Natural killer cell (primary cell): ENCODE results near the gene JPT2. TPM values are rescaled to one million over a fixed set of nuclear protein-coding genes. Genes with fewer than 3 reads are reported as not detected.

Source experiments
- ATAC-seq, 3 donors: fragments of 150-1000 bp in 2 of 3; fragments of 200-7000 bp in 1 of 3; cut with Tn5 transposase; 1 replicate in 1 of 3; 2 replicates in 2 of 3; pipeline ENCODE4 v1.10.0; 2021; ENCODE audit warnings: mild to moderate bottlenecking in 2 of 3, moderate library complexity in 2 of 3
- DNase-seq, 2 donors: peaks; one replicate each; pipeline versions ENCODE4 v3.0.0 to v3.0.0-alpha.2; 2013 to 2021; ENCODE audit warnings: mixed read lengths in 1 of 2
- H3K27ac ChIP-seq: one replicate; pipeline ENCODE4 v1.5.1; 2013; ENCODE audit warnings: mild to moderate bottlenecking, low read length
- H3K27me3 ChIP-seq: one replicate; pipeline ENCODE4 v1.6.1; 2013; ENCODE audit warnings: low read length; ENCODE audit not compliant: control insufficient read depth, insufficient read depth
- H3K36me3 ChIP-seq: one replicate; pipeline ENCODE4 v1.6.1; 2013; ENCODE audit warnings: low read length; ENCODE audit not compliant: control insufficient read depth, insufficient read depth
- H3K4me1 ChIP-seq: one replicate; pipeline ENCODE4 v1.6.1; 2013; ENCODE audit warnings: low read length; ENCODE audit not compliant: control insufficient read depth, insufficient read depth
- H3K4me3 ChIP-seq: one replicate; pipeline ENCODE4 v1.5.1; 2013; ENCODE audit warnings: low read length
- H3K9me3 ChIP-seq: one replicate; pipeline ENCODE4 v1.6.1; 2013; ENCODE audit warnings: low read length; ENCODE audit not compliant: control insufficient read depth, insufficient read depth
- H3K27ac Mint-ChIP-seq, 2 donors: one replicate each; pipeline ENCODE4 v1.8.0; 2022; ENCODE audit warnings: mild to moderate bottlenecking in 2 of 2, mixed read lengths in 2 of 2, moderate library complexity in 1 of 2
- H3K27me3 Mint-ChIP-seq, 2 donors: one replicate each; pipeline ENCODE4 v1.8.0; 2022; ENCODE audit warnings: low read depth in 2 of 2, mixed read lengths in 2 of 2
- H3K36me3 Mint-ChIP-seq: one replicate; pipeline ENCODE4 v1.8.0; 2022; ENCODE audit warnings: mixed read lengths
- H3K4me1 Mint-ChIP-seq, 2 donors: one replicate each; pipeline ENCODE4 v1.8.0; 2022; ENCODE audit warnings: mixed read lengths in 2 of 2
- H3K4me3 Mint-ChIP-seq: one replicate; pipeline ENCODE4 v1.8.0; 2022; ENCODE audit warnings: mild to moderate bottlenecking, moderate library complexity, mixed read lengths
- H3K9me3 Mint-ChIP-seq, 2 donors: one replicate each; pipeline ENCODE4 v1.8.0; 2022; ENCODE audit warnings: mixed read lengths in 2 of 2
- WGBS: methylation state at CpG from one replicate; pipeline ENCODE4 v1.1.7; 2013; ENCODE audit warnings: missing lambda C conversion rate; ENCODE audit not compliant: insufficient coverage; 5-methylcytosine and 5-hydroxymethylcytosine counted together
- intact Hi-C: fragments of 100-400 bp; cut with micrococcal nuclease; formaldehyde crosslinking; loops from one replicate; pipeline ENCODE4 v1.14.2; 2022
- total RNA-seq, 4 donors: library from RNA; stranded (reverse); fragments of 120-200 nt in 1 of 4; gene quantifications; one replicate each; pipeline versions ENCODE4 v1.2.3 to v1.2.4, GENCODE V29; 2013 to 2022
- TF ChIP-seq, protein P1 (sequence below): fragments of 200-600 bp; IDR thresholded peaks from one replicate; pipeline ENCODE4 v1.8.0; 2022; ENCODE audit warnings: antibody characterized with exemption

The JPT2 gene, protein sequence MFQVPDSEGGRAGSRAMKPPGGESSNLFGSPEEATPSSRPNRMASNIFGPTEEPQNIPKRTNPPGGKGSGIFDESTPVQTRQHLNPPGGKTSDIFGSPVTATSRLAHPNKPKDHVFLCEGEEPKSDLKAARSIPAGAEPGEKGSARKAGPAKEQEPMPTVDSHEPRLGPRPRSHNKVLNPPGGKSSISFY
- total RNA-seq = 10 to 100 TPM; 12.2 to 28.4 (median 14.2) TPM
- total RNA-seq (2013) = 18.5 TPM

DNA sequence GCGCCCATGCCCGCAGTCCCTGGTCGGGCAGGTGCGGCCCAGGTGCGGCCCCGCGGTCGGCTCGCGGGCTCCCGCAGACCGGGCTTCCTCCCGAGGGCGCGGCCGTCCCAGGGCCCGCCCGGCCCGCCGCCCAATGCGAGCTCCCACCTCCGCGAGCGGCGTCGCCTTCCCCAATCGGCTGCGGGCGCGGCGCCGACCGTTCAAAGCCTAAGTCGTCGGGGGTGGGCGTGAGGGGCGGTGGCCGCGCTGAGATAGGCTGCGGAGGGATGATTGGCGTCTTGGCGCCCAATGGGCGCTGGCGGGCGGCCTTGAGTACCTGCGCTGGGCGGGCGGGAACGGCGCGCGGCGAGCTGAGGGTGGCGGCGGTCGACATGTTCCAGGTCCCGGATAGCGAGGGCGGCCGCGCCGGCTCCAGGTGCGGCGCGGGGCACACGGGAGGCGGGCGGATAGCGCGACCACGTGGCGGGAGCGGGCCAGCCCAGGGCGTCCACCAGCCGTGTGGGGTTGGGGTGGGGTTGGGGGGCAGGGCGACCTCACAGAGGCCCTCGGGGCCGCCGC, at the start of gene JPT2:
Gene JPT2, plus strand, starts transcription at position 338 of the 558 bp plus-strand sequence. Its CDS starts 34 bp downstream, at position 372.
- Histone ChIP-seq H3K36me3 (peaks cover 21% of the 10 kb centered on the region), H3K4me3 (peak within 1 kb of the TSS; percentile 51), H3K27me3 (no peaks in the 10 kb centered on the region), H3K4me1 (peaks cover 14% of the 10 kb centered on the region), H3K27ac (no peak within 1 kb of the TSS), H3K9me3 (no peaks in the 10 kb centered on the region)
- TF ChIP-seq, protein P1, sequence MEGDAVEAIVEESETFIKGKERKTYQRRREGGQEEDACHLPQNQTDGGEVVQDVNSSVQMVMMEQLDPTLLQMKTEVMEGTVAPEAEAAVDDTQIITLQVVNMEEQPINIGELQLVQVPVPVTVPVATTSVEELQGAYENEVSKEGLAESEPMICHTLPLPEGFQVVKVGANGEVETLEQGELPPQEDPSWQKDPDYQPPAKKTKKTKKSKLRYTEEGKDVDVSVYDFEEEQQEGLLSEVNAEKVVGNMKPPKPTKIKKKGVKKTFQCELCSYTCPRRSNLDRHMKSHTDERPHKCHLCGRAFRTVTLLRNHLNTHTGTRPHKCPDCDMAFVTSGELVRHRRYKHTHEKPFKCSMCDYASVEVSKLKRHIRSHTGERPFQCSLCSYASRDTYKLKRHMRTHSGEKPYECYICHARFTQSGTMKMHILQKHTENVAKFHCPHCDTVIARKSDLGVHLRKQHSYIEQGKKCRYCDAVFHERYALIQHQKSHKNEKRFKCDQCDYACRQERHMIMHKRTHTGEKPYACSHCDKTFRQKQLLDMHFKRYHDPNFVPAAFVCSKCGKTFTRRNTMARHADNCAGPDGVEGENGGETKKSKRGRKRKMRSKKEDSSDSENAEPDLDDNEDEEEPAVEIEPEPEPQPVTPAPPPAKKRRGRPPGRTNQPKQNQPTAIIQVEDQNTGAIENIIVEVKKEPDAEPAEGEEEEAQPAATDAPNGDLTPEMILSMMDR = no peak
- H3K36me3 Mint-ChIP-seq = peaks cover 7% of the 10 kb centered on the region
- H3K9me3 Mint-ChIP-seq = no peaks in the 10 kb centered on the region
- DNase-seq (peak; percentile 89 to 97), ATAC-seq (peak; percentile 97)
- 0% methylated on average over 79 of the region's 79 CpGs for WGBS
- peaks cover 26% of the 10 kb centered on the region in 2 donors for H3K4me1 Mint-ChIP-seq
- no peaks in the 10 kb centered on the region for H3K27me3 Mint-ChIP-seq
- H3K27ac Mint-ChIP-seq = peak within 1 kb of the TSS; percentile 73 to 80
- peak within 1 kb of the TSS; percentile 86 for H3K4me3 Mint-ChIP-seq
- intact Hi-C loops = loop anchor here (2.0 to 10.0 kb wide), 2 partner anchors 29 to 63 kb away; partner anchors contain the start of genes CRAMP1, IFT140 and MAPK8IP3

DNA sequence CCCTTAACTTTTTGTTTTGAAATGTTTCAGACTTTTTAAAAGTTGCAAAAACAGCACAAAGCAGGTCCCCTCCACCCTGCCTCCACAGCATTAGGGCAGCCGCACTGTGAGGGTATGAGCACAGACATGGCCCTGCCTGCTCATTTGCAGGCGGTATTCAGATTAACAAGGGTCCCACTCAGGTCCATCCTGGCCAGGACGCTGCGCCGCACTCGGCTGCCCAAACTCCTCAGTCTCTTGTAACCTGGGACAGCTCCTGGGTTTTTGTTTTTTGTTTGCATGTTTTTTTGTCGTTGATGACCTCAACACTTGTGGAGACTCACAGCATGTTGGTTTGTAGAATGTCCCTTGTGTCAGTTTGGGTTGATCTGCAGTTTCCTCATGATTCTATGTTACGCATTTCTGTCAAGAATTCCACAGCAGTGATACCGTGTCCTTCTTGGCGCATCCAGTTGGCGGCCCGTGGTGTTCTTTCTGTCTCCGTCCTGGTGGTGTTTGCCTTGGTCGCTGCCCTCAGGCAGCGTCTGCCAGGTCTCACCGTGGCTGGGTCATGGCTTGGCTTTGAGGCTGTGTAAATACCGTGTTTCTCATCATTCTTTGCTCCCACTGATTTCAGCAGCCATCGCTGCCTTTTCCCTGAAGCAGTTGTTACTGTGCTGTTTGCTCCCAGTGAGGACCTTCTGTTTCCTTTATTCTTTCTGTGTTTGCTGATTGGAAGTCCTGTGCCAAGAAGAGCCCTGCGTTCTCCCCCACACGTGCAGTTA, 47.4 kb upstream of the JPT2 start:
- Histone ChIP-seq H3K4me3 (no peak overlapping the region), H3K4me1 (peaks cover 8% of the 10 kb centered on the region), H3K27me3 (no peaks in the 10 kb centered on the region), H3K36me3 (peaks cover 51% of the 10 kb centered on the region), H3K9me3 (no peaks in the 10 kb centered on the region), H3K27ac (no peak overlapping the region)
- Mint-ChIP-seq H3K27ac (no peak overlapping the region), H3K36me3 (peaks cover 6% of the 10 kb centered on the region), H3K4me1 (peaks cover 26 to 45% of the 10 kb centered on the region in 2 donors), H3K27me3 (no peaks in the 10 kb centered on the region), H3K9me3 (no peaks in the 10 kb centered on the region), H3K4me3 (no peak overlapping the region)
- WGBS = 95% methylated on average over 20 of the region's 20 CpGs
- ATAC-seq = no peak
- DNase-seq = no peak
- TF ChIP-seq, protein P1 = no peak
- intact Hi-C loops = no loop called here

DNA sequence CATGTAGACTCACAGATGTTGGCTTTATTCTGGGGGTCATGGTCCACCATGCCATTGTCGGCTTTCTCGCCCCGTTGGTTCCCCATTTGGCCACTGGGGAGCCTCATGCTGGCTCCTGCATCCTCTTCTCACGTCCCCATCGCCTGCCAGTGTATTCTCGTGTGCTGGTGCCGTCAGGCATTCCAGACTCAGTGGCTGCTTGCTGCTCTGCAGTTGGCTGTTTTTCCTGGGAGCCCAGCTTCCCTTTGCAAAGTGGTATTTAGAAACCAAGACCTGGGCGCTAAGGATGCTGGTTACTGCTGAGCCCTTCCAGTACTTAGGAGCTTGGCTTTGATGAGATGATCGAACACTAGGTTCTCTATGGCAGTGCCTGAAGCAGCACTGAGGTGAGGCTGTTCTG, 46.8 kb upstream of the JPT2 start:
- 96% methylated on average over 9 of the region's 9 CpGs for WGBS
- Mint-ChIP-seq H3K36me3 (peaks cover 6% of the 10 kb centered on the region), H3K4me3 (no peak overlapping the region), H3K9me3 (no peaks in the 10 kb centered on the region), H3K4me1 (peaks cover 25 to 45% of the 10 kb centered on the region in 2 donors), H3K27me3 (no peaks in the 10 kb centered on the region), H3K27ac (no peak overlapping the region)
- intact Hi-C loops = no loop called here
- H3K27me3 ChIP-seq = no peaks in the 10 kb centered on the region
- ATAC-seq (no peak), DNase-seq (no peak)
- H3K36me3 ChIP-seq = peaks cover 50% of the 10 kb centered on the region
- no peak overlapping the region for H3K4me3 ChIP-seq
- H3K4me1 ChIP-seq = peaks cover 8% of the 10 kb centered on the region
- TF ChIP-seq, protein P1 = no peak
- no peak overlapping the region for H3K27ac ChIP-seq
- H3K9me3 ChIP-seq = no peaks in the 10 kb centered on the region
